Caki2 (cell line): ENCODE results near the gene GRK4. TPM values are rescaled to one million over a fixed set of nuclear protein-coding genes. Genes with fewer than 3 reads are reported as not detected.
A peak's percentile ranks its signal among the peaks of the same experiment; 100 is the strongest.
"Not testable (repeated sequence)": the region's sequence is repeated elsewhere in the genome, so short reads cannot be mapped to it uniquely, and the experiment has no call there.

ENCODE experiments used
- DNase-seq: peaks from one replicate; pipeline ENCODE4 v3.0.0-alpha.2; 2015; ENCODE audit warnings: low read depth
- in situ Hi-C: cut with HindIII; loops from 2 replicates; pipeline ENCODE4 v1.10.0; 2016; ENCODE audit warnings: low sequenced_read_pairs, low pct_unique_long_range_greater_than_20kb, mixed read lengths
- total RNA-seq: library from RNA; depleted of rRNA; stranded (reverse); fragments of >200 nt; shearing (Covaris generic); gene quantifications from 2 replicates; pipeline ENCODE4 v1.2.3, GENCODE V29; 2014; ENCODE audit warnings: low replicate concordance

GRK4 gene
- total RNA-seq, 1 experiment from 2014 or later = 1.3 TPM

DNA sequence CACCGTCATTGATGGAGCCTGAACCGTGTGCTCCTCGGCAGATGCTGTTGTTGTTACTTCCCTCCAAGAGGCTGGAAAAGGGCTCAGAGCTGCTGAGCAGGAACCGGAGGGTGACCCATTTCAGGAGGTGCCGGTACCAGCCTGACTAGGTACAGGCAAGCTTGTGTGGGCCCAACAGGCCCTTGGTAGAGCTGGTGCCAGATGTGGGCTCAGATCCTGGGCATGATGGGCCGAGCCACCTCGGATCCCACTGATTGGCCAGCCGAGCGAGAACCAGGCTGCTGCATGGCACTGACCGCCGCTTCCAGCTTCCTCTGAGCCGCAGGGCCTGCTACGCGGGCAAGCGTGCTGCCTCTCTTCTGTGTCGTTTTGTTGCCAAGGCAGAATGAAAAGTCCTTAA, 33.9 kb upstream of the GRK4 start:
- in situ Hi-C loops = no loop called here
- no peak for DNase-seq

- in situ Hi-C loops = no loop called here
- DNase-seq = no peak
These were observed 33.1 kb upstream of the GRK4 start for GRCh38 chr4:2930135-2930757.

GRCh38 chr4:2930758-2931511, 32.4 kb upstream of the GRK4 start:
- in situ Hi-C loops = no loop called here
- no peak for DNase-seq

- DNase-seq = no peak
- in situ Hi-C loops = no loop called here
These were observed 31.7 kb upstream of the GRK4 start for GRCh38 chr4:2931512-2932301.

DNA sequence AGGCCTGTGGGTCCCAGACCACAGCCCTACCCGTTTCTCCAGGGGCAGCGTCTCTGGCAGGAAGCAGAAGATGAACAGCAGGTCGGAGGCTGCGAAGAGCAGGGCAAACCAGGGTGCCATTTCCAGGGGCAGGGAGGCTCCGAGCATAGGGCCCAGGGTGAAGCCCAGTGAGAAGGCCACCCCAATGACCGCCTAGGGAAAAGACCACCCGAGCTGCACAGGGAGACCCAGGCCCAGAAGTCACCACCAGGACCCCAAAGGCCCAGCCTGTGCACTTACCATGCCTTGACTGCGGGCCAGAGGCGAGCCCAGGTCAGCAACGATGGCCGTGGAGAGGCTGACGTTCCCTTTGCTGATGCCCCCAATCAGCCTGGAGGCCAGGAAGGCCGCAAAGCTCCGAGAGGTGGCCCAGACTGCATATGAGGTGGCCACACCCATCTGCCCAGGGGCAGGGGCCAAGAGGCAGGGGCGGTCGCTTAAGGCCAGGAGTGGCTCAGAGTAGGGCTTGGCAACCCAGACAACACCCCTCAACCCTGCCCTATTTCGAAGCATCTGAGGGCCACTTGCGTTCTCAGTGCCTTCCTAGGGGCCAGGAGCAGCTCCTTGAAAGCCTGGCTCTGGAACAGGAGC, 30.9 kb upstream of the GRK4 start:
- no peak for DNase-seq
- in situ Hi-C loops = no loop called here

DNA sequence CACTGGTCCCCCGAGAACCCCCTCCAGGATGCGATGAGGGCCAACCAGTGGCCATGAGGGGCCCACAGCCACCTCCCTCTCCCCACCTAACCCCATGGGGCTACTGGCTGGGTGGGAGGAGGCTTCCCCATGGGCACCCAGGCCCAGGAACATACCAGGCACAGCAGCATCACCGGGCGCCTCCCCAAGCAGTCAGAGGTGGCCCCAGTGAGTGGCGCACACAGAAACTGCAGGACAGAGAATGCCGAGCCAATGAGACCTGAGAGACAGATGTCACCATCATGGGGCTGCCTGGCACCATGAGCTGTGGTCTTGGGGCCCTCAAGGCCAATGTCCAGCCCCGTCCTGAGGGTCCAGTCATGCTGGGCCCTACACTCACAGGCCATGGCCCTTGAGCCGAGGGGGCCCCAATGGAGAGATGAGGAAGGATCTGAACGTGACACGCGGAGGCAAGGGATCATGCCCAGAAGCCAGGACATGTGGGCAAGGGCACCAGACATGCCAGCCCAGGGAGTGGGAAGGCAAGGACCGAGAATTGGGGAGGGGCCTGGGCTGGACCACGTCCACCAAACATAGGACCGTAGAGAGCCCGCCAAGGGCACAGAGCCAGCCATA, 30.3 kb upstream of the GRK4 start:
- in situ Hi-C loops = no loop called here
- no peak for DNase-seq

GRCh38 chr4:2933566-2934076, 29.8 kb upstream of the GRK4 start:
- in situ Hi-C loops = no loop called here
- DNase-seq = no peak

DNA sequence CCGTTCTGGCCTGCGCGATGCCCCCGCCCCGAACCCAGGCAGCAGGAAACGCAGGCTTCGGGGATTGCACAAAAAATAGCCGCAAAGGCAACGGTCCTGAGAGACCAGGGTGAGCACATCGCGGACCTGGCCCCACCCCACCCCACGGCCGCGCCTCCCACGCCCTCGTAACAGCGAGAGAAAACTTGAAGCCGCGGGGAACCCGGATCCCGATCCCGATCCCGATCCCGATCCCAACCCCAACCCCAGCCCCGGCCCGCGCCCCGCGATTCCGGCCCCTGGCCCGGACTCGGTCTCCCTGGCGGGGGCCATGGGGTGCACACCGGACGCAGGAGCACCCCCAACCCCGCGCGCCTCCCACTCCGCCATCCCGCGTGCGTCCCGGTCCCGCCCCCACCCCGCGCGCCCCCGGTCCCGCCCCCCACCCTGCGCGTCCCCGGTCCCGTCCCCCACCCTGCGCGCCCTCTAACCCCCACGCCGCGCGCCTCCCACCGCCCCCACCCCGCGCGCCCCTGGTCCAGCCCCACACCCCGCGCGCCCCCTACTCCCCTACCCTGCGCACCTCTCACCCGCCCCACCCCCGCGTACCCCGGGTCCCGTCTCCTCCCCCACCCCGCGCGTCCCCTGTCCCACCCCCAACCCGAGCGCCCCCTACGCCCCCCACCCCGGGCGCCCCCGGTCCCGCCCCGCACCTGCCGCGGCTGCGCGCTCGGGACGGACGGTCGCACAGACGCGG, 29.1 kb upstream of the GRK4 start:
- in situ Hi-C loops = no loop called here

GRCh38 chr4:2934813-2935761, 28.3 kb upstream of the GRK4 start:
- DNase-seq = peak; percentile 79
- in situ Hi-C loops = no loop called here

More for the DNA sequence above, 29.1 kb upstream of the GRK4 start:
- no peak for DNase-seq

GRCh38 chr4:2935762-2936743, 27.3 kb upstream of the GRK4 start:
- DNase-seq = peak; percentile 80
- in situ Hi-C loops = no loop called here

- in situ Hi-C loops = no loop called here
- DNase-seq = no peak
These were observed 26.6 kb upstream of the GRK4 start for GRCh38 chr4:2936773-2937145.

DNA sequence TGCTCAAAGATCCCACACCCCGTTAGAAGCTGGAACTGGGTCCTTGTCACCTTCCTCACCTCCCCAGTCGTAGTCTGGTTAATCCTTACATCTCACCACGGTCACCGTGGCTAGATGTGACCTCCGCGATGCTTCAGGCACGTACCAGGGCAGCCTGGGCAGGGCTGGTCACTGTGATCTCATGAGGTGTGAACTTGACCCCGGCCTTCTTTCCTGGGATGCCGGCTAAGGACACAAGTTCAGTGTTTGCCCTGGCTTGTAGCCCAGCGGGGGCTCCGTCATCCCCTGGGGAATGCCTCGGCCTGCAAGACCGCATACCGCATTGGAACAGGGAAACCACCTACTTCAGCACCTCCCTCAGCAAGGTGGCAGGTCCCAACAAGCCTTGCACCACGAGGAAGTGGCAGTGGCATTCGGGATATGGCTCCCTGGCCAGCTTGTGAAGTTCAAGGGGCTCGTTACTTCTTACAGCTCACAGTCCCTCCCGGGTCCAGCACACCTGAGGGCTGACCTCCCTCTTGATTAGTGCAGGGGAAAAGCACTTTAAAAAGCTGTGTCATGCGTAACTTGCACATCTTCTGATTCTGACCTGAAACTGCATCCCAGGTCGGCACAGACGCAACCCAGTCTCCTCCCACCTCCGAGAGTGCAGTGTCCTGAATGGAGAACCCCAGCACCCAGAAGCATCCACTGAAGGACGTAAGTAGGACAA, 26.1 kb upstream of the GRK4 start:
- in situ Hi-C loops = no loop called here
- DNase-seq = peak; percentile 97

- in situ Hi-C loops = no loop called here
- DNase-seq = no peak
These were observed 25.4 kb upstream of the GRK4 start for GRCh38 chr4:2937986-2938385.

GRCh38 chr4:2938411-2938810, 25.0 kb upstream of the GRK4 start:
- in situ Hi-C loops, DNase-seq: not testable (repeated sequence)

DNA sequence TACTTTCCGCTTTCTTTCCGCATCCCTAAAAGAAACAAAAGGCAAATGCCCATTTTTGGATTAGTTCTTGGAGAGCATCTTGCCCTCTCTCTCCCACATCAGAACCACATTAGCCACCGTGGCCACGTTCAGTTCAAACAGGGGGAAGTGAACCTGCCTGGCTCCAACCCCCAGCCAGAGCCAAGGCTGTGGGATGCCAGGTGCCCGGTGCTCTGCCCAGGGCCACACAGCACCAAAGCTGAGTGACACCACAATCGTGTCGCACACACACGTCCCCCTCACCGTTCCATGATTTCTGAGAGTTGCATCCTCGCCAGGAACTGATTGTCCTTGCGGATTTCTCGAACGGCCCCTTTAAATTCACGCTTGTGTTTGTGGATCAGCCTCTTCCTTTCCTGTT, 24.5 kb upstream of the GRK4 start:
- DNase-seq = no peak
- in situ Hi-C loops = no loop called here
